ENCODE results near the gene PDE4D. TPM values are rescaled to one million over a fixed set of nuclear protein-coding genes. Genes with fewer than 3 reads are reported as not detected.

The PDE4D gene
- total and polyA plus RNA-seq, 10 of the 15 experiments (the other 5 are each of a cell fraction or from before 2014, with no cell fraction given): 0.87 to 4.1 (median 2.2) TPM

DNA sequence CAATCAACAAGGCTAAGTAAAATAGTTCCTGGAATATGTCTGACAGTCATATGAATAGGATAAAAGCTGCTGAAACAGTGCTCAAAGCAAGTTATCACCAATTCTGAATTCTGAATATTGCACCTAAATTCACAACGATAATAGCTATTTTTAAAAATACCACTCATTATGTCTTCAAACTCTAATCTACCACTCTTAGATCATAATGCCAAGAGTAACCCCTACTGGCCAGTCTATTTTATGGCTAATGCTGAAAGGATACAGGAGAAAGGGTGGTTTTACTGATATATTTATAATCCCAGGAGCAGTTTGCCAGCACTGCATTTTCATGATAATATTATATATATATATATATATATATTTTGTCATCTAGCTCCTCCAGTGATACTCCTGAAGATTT lies 232.8 kb downstream of the PDE4D start:
- H2AFZ ChIP-seq (ENCODE audit: control insufficient read depth, low read depth, low read length): no peak overlapping the region
- no peaks in the 10 kb centered on the region for H3K4me1 ChIP-seq (ENCODE audit: control insufficient read depth, insufficient read depth, low read length)
- ChIA-PET RAD21 (ENCODE audit: unreplicated experiment) (interaction anchor here (0.6 to 4.5 kb wide), 9 partner anchors 105 to 480 kb away, joined by 3 to 98 read pairs (median 4); no protein-coding TSS in a partner anchor), SMC1A (ENCODE audit: uncharacterized antibody, unreplicated experiment) (interaction anchor here (0.7 to 8.5 kb wide), 11 partner anchors 10 to 271 kb away, joined by 3 to 103 read pairs (median 5); no protein-coding TSS in a partner anchor), CTCF (interaction anchor here (0.6 to 6.7 kb wide), 29 partner anchors 12 to 1032 kb away, joined by 3 to 92 read pairs (median 5); no protein-coding TSS in a partner anchor), POLR2A (no interaction called here)
- intact Hi-C loops (cut with micrococcal nuclease; ENCODE audit: unreplicated experiment): loop anchor here (1.0 kb wide), 1 partner anchor 154 kb away; no protein-coding TSS in a partner anchor
- no peak overlapping the region for H3K4me3 ChIP-seq
- no peaks in the 10 kb centered on the region for H3K9me3 ChIP-seq (replicated peaks; ENCODE audit: control insufficient read depth, insufficient read depth, low read length)
- ATAC-seq (peak; percentile 77), DNase-seq (ENCODE audit: low read depth, low spot score) (no peak), FAIRE-seq (no peak)
- no peaks in the 10 kb centered on the region for H3K79me2 ChIP-seq (ENCODE audit: control insufficient read depth, insufficient read depth, low read length)
- H3K27me3 ChIP-seq (replicated peaks in 1 of 2; ENCODE audit: control insufficient read depth in 2 of 2, insufficient read depth in 2 of 2, low read length in 1 of 2): no peaks in the 10 kb centered on the region
- BruUV-seq (replicated peaks): no TSS peak
- in situ Hi-C loops (cut with MboI): loop anchor here (25.0 kb wide), 2 partner anchors 148 to 473 kb away; no protein-coding TSS in a partner anchor
- no peaks in the 10 kb centered on the region for H3K36me3 ChIP-seq (ENCODE audit: control insufficient read depth in 2 of 2, insufficient read depth in 2 of 2, low read length in 1 of 2)
- no peak overlapping the region for H3K9ac ChIP-seq (ENCODE audit: control insufficient read depth, insufficient read depth, low read length)
- H3K27ac ChIP-seq (ENCODE audit: control insufficient read depth, insufficient read depth): no peak overlapping the region
- no peaks in the 10 kb centered on the region for H4K20me1 ChIP-seq (ENCODE audit: control insufficient read depth, insufficient read depth)
- H3K4me2 ChIP-seq (ENCODE audit: control insufficient read depth, insufficient read depth): no peak overlapping the region
- WGBS (ENCODE audit: insufficient coverage, insufficient replicate concordance, low lambda C conversion rate, missing lambda C conversion rate): 0% methylated on average over 1 of the region's 1 CpG
- TF ChIP-seq RELA (IDR thresholded peaks at IDR 0.05; ENCODE audit: borderline replicate concordance, partially characterized antibody) (no peak), RBBP5 (conservative IDR thresholded peaks at IDR 0.05) (no peak), ELK1 (IDR thresholded peaks at IDR 0.05; ENCODE audit: low read depth, low read length) (no peak), PML (IDR thresholded peaks at IDR 0.05; ENCODE audit: low read length) (no peak), SMC3 (IDR thresholded peaks at IDR 0.05; ENCODE audit: borderline replicate concordance, low read length) (peak; percentile 45; the same call in 1 of the 2 replicates), NBN (IDR thresholded peaks at IDR 0.05) (no peak), ZBTB11 (CRISPR knock-in tag; IDR thresholded peaks at IDR 0.05) (no peak), POLR2AphosphoS2 (IDR thresholded peaks at IDR 0.05; ENCODE audit: low read depth, low read length) (no peak)
- TF ChIP-seq, protein P1, sequence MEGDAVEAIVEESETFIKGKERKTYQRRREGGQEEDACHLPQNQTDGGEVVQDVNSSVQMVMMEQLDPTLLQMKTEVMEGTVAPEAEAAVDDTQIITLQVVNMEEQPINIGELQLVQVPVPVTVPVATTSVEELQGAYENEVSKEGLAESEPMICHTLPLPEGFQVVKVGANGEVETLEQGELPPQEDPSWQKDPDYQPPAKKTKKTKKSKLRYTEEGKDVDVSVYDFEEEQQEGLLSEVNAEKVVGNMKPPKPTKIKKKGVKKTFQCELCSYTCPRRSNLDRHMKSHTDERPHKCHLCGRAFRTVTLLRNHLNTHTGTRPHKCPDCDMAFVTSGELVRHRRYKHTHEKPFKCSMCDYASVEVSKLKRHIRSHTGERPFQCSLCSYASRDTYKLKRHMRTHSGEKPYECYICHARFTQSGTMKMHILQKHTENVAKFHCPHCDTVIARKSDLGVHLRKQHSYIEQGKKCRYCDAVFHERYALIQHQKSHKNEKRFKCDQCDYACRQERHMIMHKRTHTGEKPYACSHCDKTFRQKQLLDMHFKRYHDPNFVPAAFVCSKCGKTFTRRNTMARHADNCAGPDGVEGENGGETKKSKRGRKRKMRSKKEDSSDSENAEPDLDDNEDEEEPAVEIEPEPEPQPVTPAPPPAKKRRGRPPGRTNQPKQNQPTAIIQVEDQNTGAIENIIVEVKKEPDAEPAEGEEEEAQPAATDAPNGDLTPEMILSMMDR (IDR thresholded peaks at IDR 0.05 in 2 of 3, conservative IDR thresholded peaks at IDR 0.05 in 1 of 3; ENCODE audit: control insufficient read depth in 2 of 3, extremely low read depth in 1 of 3, insufficient read depth in 1 of 3, low read depth in 3 of 3, low read length in 3 of 3): peak; percentile 25 to 57 (median 42); a peak in 3 of 6 replicates
- TF ChIP-seq, protein P2, sequence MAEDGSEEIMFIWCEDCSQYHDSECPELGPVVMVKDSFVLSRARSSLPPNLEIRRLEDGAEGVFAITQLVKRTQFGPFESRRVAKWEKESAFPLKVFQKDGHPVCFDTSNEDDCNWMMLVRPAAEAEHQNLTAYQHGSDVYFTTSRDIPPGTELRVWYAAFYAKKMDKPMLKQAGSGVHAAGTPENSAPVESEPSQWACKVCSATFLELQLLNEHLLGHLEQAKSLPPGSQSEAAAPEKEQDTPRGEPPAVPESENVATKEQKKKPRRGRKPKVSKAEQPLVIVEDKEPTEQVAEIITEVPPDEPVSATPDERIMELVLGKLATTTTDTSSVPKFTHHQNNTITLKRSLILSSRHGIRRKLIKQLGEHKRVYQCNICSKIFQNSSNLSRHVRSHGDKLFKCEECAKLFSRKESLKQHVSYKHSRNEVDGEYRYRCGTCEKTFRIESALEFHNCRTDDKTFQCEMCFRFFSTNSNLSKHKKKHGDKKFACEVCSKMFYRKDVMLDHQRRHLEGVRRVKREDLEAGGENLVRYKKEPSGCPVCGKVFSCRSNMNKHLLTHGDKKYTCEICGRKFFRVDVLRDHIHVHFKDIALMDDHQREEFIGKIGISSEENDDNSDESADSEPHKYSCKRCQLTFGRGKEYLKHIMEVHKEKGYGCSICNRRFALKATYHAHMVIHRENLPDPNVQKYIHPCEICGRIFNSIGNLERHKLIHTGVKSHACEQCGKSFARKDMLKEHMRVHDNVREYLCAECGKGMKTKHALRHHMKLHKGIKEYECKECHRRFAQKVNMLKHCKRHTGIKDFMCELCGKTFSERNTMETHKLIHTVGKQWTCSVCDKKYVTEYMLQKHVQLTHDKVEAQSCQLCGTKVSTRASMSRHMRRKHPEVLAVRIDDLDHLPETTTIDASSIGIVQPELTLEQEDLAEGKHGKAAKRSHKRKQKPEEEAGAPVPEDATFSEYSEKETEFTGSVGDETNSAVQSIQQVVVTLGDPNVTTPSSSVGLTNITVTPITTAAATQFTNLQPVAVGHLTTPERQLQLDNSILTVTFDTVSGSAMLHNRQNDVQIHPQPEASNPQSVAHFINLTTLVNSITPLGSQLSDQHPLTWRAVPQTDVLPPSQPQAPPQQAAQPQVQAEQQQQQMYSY (CRISPR knock-in tag; IDR thresholded peaks at IDR 0.05): no peak
- TF ChIP-seq, protein P3, sequence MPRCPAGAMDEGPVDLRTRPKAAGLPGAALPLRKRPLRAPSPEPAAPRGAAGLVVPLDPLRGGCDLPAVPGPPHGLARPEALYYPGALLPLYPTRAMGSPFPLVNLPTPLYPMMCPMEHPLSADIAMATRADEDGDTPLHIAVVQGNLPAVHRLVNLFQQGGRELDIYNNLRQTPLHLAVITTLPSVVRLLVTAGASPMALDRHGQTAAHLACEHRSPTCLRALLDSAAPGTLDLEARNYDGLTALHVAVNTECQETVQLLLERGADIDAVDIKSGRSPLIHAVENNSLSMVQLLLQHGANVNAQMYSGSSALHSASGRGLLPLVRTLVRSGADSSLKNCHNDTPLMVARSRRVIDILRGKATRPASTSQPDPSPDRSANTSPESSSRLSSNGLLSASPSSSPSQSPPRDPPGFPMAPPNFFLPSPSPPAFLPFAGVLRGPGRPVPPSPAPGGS (IDR thresholded peaks at IDR 0.05; ENCODE audit: borderline replicate concordance, insufficient read depth, low read depth, low read length, poor library complexity, severe bottlenecking): no peak

All from GM12878 (cell line).